Hepatocyte (in vitro differentiated cells): Measurements from ENCODE around the gene JAG2. TPM values are rescaled to one million over a fixed set of nuclear protein-coding genes. Genes with fewer than 3 reads are reported as not detected.
"Not testable (repeated sequence)": the region's sequence is repeated elsewhere in the genome, so short reads cannot be mapped to it uniquely, and the experiment has no call there.

Experiments
- DNase-seq: peaks from one replicate; pipeline ENCODE4 v3.0.0-alpha.2; 2016; ENCODE audit warnings: low spot score
- H2AFZ ChIP-seq: fragments of 200-600 bp; sonication (generic); 2 replicates; pipeline ENCODE4 v1.6.0; 2016; ENCODE audit warnings: antibody characterized with exemption, mild to moderate bottlenecking
- H3K27ac ChIP-seq: fragments of 200-600 bp; sonication (generic); 2 replicates; pipeline ENCODE4 v1.5.1; 2016; ENCODE audit warnings: mild to moderate bottlenecking
- H3K27me3 ChIP-seq: fragments of 200-600 bp; sonication (generic); 2 replicates; pipeline ENCODE4 v1.6.1; 2016
- H3K36me3 ChIP-seq: fragments of 200-600 bp; sonication (generic); replicated peaks from 2 replicates; pipeline ENCODE4 v1.5.1; 2016; ENCODE audit warnings: low read depth; ENCODE audit not compliant: insufficient read depth
- H3K4me1 ChIP-seq: fragments of 200-600 bp; sonication (generic); 2 replicates; pipeline ENCODE4 v1.5.1; 2016; ENCODE audit warnings: mild to moderate bottlenecking, moderate library complexity; ENCODE audit not compliant: insufficient read depth
- H3K4me2 ChIP-seq: fragments of 200-600 bp; sonication (generic); 2 replicates; pipeline ENCODE4 v1.6.0; 2016
- H3K4me3 ChIP-seq: fragments of 200-600 bp; sonication (generic); 2 replicates; pipeline ENCODE4 v1.5.1; 2016; ENCODE audit warnings: mild to moderate bottlenecking
- H3K79me2 ChIP-seq: fragments of 200-600 bp; sonication (generic); 2 replicates; pipeline ENCODE4 v1.6.0; 2017; ENCODE audit warnings: mild to moderate bottlenecking
- H3K9me2 ChIP-seq: fragments of 200-600 bp; sonication (generic); replicated peaks from 2 replicates; pipeline ENCODE4 v1.6.0; 2017; ENCODE audit warnings: mild to moderate bottlenecking; ENCODE audit not compliant: insufficient read depth
- H3K9me3 ChIP-seq: fragments of 200-600 bp; sonication (generic); 2 replicates; pipeline ENCODE4 v1.5.1; 2016; ENCODE audit warnings: low read depth, mild to moderate bottlenecking
- H4K20me1 ChIP-seq: fragments of 200-600 bp; sonication (generic); 2 replicates; pipeline ENCODE4 v1.6.0; 2016; ENCODE audit warnings: mild to moderate bottlenecking; ENCODE audit not compliant: insufficient read depth, poor library complexity, severe bottlenecking
- CTCF ChIP-seq: fragments of 200-600 bp; sonication (generic); IDR thresholded peaks from 2 replicates; pipeline ENCODE4 v1.5.1; 2016; ENCODE audit warnings: antibody characterized with exemption, mild to moderate bottlenecking; ENCODE audit not compliant: poor library complexity
- EZH2 ChIP-seq: fragments of 200-600 bp; sonication (generic); IDR thresholded peaks from 2 replicates; pipeline ENCODE4 v1.6.1; 2016; ENCODE audit warnings: antibody characterized with exemption, mild to moderate bottlenecking, borderline replicate concordance
- EZH2phosphoT487 ChIP-seq: fragments of 200-600 bp; sonication (generic); IDR thresholded peaks from one replicate; pipeline ENCODE4 v1.6.1; 2018; ENCODE audit warnings: antibody characterized with exemption, mild to moderate bottlenecking, low read depth, moderate library complexity; ENCODE audit not compliant: unreplicated experiment, severe bottlenecking
- WGBS: methylation state at CpG from one replicate; pipeline ENCODE4 v1.1.6; 2016; ENCODE audit warnings: low lambda C conversion rate; ENCODE audit errors: missing lambda C conversion rate; 5-methylcytosine and 5-hydroxymethylcytosine counted together
- polyA plus RNA-seq: library from polyadenylated mRNA; unstranded; fragments of >200 nt; fragmentation: Nextera tagmentation; extraction: Ambion mirVana; gene quantifications from 2 replicates; pipeline ENCODE4 v1.2.1, GENCODE V29; 2016
- total RNA-seq: library from RNA; depleted of rRNA; stranded (reverse); fragments of >200 nt; gene quantifications from 2 replicates; pipeline ENCODE4 v1.2.3, GENCODE V29; 2014

JAG2 gene
- total and polyA plus RNA-seq, 2 experiments from 2014 or later: 4.1 to 6.1 TPM

GRCh38 chr14:105116451-105117256, 51.9 kb downstream of the JAG2 start:
- no peak overlapping the region for H3K4me3 ChIP-seq
- H4K20me1 ChIP-seq: no peaks in the 10 kb centered on the region
- no peak for TF ChIP-seq EZH2phosphoT487
- TF ChIP-seq CTCF: no peak
- TF ChIP-seq EZH2: no peak
- WGBS: 87% methylated on average over 12 of the region's 12 CpGs
- no peaks in the 10 kb centered on the region for H3K9me3 ChIP-seq
- no peaks in the 10 kb centered on the region for H3K9me2 ChIP-seq
- no peak overlapping the region for H3K27ac ChIP-seq
- DNase-seq: no peak
- no peak overlapping the region for H3K4me2 ChIP-seq
- H3K4me1 ChIP-seq: no peaks in the 10 kb centered on the region
- H3K79me2 ChIP-seq: no peaks in the 10 kb centered on the region
- no peaks in the 10 kb centered on the region for H3K36me3 ChIP-seq
- H2AFZ ChIP-seq: no peak overlapping the region
- H3K27me3 ChIP-seq: no peaks in the 10 kb centered on the region

GRCh38 chr14:105109243-105109642, 59.3 kb downstream of the JAG2 start:
- H3K36me3 ChIP-seq, H3K4me1 ChIP-seq, H3K4me3 ChIP-seq, H3K4me2 ChIP-seq, H3K79me2 ChIP-seq, H3K27me3 ChIP-seq, H3K27ac ChIP-seq, H3K9me3 ChIP-seq, H4K20me1 ChIP-seq, H3K9me2 ChIP-seq, DNase-seq, H2AFZ ChIP-seq: not testable (repeated sequence)
- 97% methylated on average over 8 of the region's 8 CpGs for WGBS

GRCh38 chr14:105108516-105108864, 60.1 kb downstream of the JAG2 start:
- no peaks in the 10 kb centered on the region for H3K4me1 ChIP-seq
- H3K9me3 ChIP-seq: no peaks in the 10 kb centered on the region
- no peak overlapping the region for H3K4me2 ChIP-seq
- H3K27me3 ChIP-seq: no peaks in the 10 kb centered on the region
- no peaks in the 10 kb centered on the region for H4K20me1 ChIP-seq
- TF ChIP-seq CTCF (no peak), EZH2 (no peak), EZH2phosphoT487 (no peak)
- WGBS: 87% methylated on average over 7 of the region's 7 CpGs
- no peaks in the 10 kb centered on the region for H3K9me2 ChIP-seq
- DNase-seq: no peak
- no peaks in the 10 kb centered on the region for H3K79me2 ChIP-seq
- H3K27ac ChIP-seq: no peak overlapping the region
- no peak overlapping the region for H2AFZ ChIP-seq
- H3K36me3 ChIP-seq: no peaks in the 10 kb centered on the region
- H3K4me3 ChIP-seq: no peak overlapping the region

GRCh38 chr14:105107781-105108515, 60.6 kb downstream of the JAG2 start:
- Histone ChIP-seq H4K20me1 (no peaks in the 10 kb centered on the region), H3K79me2 (no peaks in the 10 kb centered on the region), H3K4me2 (no peak overlapping the region), H3K27ac (no peak overlapping the region), H3K27me3 (no peaks in the 10 kb centered on the region), H2AFZ (no peak overlapping the region), H3K4me1 (no peaks in the 10 kb centered on the region), H3K4me3 (no peak overlapping the region), H3K36me3 (no peaks in the 10 kb centered on the region), H3K9me3 (no peaks in the 10 kb centered on the region), H3K9me2 (no peaks in the 10 kb centered on the region)
- DNase-seq: no peak
- WGBS: 77% methylated on average over 9 of the region's 9 CpGs
- TF ChIP-seq CTCF (no peak), EZH2phosphoT487 (no peak), EZH2 (no peak)
